GM12878 (cell line): ENCODE measurements around the gene NLGN1.

Experiments
- CREB1 ChIP-seq: IDR thresholded peaks from 2 replicates; pipeline ENCODE4 v1.6.1; 2012; ENCODE audit warnings: low read depth, mild to moderate bottlenecking, inconsistent platforms
- LARP7 ChIP-seq: fragments of 450-650 bp; IDR thresholded peaks from 2 replicates; pipeline ENCODE4 v1.6.1; 2017; ENCODE audit warnings: mild to moderate bottlenecking

GRCh38 chr3:173734473-173734872 is 336.9 kb downstream of the NLGN1 start:
- TF ChIP-seq CREB1 (no peak), LARP7 (no peak)
